Activated CD4-positive, alpha-beta T cell treated with anti-CD3 and anti-CD28 coated beads, Interleukin-2, amount 50 U/mL, for 1 hour (primary cell): ENCODE data around the gene PET117.
"Not testable (repeated sequence)": the region's sequence is repeated elsewhere in the genome, so short reads cannot be mapped to it uniquely, and the experiment has no call there.

Experiments used
- DNase-seq: peaks from one replicate; pipeline ENCODE4 v3.0.0-alpha.2; 2020

The PET117 gene

GRCh38 chr20:18165553-18165952, 27.9 kb downstream of the PET117 start:
- no peak for DNase-seq

DNA sequence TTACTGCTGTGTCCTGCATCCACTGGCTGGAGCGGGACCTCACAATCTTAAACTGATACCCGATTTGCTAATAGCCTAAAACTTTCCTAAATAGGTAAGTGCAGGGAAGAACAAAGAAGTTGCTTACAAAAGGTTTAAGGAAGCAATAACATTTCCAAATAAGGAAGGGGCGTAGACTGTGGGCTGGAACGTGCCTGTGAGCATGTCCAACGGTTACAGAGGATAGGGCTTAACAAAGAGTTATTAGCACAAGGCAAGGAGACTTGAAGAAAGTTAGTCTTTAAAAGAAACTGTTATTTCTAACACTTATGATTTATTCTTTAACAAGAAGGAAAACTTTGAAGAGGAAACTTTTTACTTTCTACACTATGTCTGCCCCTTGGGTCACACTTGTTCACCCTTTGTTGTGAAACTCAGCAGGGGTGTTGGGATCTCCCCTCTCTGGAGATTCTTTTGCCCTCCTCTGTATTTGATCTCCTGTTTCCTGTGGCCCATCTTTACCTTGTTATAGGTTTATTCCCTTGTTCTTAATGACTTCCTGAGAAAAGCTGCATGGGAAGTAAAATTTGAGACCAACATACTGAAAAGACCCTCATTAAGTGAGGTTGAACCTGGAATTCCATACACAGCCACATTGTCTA, 28.7 kb downstream of the PET117 start:
- DNase-seq = no peak

GRCh38 chr20:18166950-18167349, 29.3 kb downstream of the PET117 start:
- DNase-seq = no peak

DNA sequence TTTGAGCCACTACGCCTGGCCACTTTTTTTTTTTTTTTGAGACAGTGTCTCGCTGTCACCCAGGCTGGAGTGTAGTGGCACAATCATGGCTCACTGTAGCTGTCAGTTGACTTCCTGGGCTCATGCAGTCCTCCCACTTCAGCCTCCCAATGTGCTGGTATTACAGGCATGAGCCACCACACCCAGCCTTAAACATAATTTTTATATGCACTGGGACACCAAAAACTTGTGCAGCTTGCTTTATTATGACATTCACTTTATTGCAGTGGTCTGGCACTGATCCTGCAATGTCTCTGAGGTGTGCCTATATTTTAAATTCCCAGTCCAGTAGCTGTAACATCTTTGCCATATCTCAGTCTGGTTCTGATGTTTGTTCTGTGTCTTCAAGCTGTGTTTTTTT, 34.7 kb downstream of the PET117 start:
- no peak for DNase-seq

DNA sequence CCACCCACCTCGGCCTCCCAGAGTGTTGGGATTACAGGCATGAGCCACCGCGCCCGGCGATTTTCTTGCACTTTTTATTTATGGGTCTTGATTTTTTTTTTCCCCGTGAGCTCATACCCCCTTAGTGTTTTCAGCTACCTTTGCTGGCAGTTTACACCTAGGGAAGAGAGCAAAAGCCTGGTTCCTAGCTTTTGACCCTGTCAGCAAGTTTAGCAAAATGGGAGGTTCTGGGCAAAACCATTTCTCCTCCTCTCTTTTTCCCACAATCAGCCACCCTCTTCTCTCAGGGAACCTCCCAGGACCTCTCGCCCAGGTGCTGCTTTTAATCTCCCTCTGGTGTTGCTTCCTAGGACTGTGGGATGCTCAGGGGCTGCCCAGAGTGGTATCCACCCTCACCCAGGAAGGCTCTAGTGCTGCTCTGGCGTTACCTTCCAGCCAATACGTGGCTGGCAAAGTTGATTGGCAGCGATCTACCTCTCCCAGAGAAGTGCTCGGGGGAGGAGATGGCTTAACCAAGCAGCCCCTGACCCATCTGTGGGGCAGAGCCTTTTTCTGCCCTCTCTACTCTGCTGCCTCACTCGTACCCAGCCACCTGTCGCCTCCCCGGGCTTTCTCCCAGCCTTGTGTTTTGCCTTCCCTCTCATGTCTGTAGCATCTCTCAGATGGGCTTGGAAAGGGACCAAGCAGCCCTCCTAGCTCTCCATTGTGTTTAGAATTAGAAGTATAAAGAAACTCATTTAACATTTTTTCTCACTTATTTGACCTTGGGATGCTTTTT, 37.4 kb downstream of the PET117 start:
- no peak for DNase-seq

- DNase-seq = no peak
These were observed 38.7 kb downstream of the PET117 start for GRCh38 chr20:18176318-18176785.

DNA sequence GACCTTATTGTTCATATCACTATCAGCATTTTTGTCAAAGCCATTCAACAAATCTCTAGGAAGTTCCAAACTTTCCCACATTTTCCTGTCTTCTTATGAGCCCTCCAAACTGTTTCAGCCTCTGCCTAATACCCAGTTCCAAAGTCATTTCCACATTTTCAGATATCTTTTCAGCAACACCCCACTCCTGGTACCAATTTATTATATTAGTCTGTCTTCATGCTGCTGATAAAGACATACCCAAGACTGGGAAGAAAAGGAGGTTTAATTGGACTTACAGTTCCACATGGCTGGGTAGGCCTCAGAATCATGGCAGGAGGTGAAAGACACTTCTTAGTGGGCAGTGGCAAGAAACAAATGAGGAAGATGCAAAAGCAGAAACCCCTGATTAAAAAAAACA, 42.7 kb downstream of the PET117 start:
- DNase-seq = not testable (repeated sequence)

GRCh38 chr20:18180815-18181214, 43.2 kb downstream of the PET117 start:
- no peak for DNase-seq

DNA sequence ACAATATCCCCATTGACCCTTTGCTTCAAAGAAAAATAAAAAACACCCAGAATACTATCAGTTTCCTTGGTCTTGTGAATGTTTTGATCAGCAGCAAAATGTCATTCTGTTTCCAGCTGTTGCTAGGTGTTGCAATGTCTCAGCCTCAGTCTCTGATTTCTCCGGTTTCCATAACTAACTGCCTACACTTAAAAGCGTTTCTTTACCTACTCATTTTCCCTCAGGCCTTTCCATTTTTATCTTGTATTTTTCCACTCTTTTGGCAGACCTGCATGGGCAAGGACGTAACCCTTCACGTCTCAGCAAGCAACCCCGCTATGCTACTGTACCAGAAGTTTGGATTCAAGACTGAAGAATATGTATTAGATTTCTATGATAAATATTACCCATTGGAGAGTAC, 49.4 kb downstream of the PET117 start:
- DNase-seq = no peak

- DNase-seq = no peak
These were observed 50.8 kb downstream of the PET117 start for GRCh38 chr20:18188434-18188833.

- DNase-seq = no peak
These were observed 52.9 kb downstream of the PET117 start for GRCh38 chr20:18190338-18191233.

GRCh38 chr20:18191306-18191705, 53.6 kb downstream of the PET117 start:
- no peak for DNase-seq
